ENCODE measurements around the gene BRINP3. TPM values are rescaled to one million over a fixed set of nuclear protein-coding genes. Genes with fewer than 3 reads are reported as not detected.

The BRINP3 gene
- total RNA-seq, 4 donors from 2014 or later, result 0.20 TPM; not detected in 3

GRCh38 chr1:190429932-190430331 is 47.7 kb downstream of the BRINP3 start:
- intact Hi-C loops (cut with DNase I; ENCODE audit: low total_unique reads), result no loop called here
- in situ Hi-C loops (cut with MboI; ENCODE audit: low sequenced_read_pairs in 4 of 4), result no loop called here

DNA sequence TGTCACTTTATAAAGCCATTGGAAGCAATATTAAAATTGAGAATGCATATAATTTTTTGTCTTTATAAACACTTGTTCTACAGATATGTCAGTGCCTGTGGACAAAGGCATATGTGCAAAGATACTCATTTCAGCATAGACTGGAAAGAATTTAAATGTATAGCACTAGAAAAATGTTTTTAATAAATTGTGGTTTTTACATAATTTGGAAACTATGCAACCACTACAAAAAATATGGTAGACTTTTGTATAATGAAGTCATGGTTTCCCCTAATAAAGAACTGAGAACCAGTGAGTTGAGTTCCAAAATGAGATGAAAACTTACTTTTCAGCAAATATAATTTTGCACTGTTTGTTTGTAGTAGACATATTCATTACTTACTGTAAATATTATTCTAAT is 48.5 kb downstream of the BRINP3 start:
- DNase-seq, result no peak
- ATAC-seq, result no peak
- H3K4me1 ChIP-seq, result no peaks in the 10 kb centered on the region
- H3K27ac ChIP-seq, result no peak overlapping the region
- TF ChIP-seq POLR2A (IDR thresholded peaks at IDR 0.05) (no peak), CTCF (IDR thresholded peaks at IDR 0.05 in 4 of 5, conservative IDR thresholded peaks at IDR 0.05 in 1 of 5) (no peak)
- H3K36me3 ChIP-seq, result no peaks in the 10 kb centered on the region
- in situ Hi-C loops (cut with MboI; ENCODE audit: low sequenced_read_pairs in 4 of 4), result no loop called here
- H3K4me3 ChIP-seq, result no peak overlapping the region
- no peaks in the 10 kb centered on the region for H3K9me3 ChIP-seq
- intact Hi-C loops (cut with DNase I; ENCODE audit: low total_unique reads), result no loop called here
- H3K27me3 ChIP-seq, result no peaks in the 10 kb centered on the region

More at GRCh38 chr1:190429932-190430331, 47.7 kb downstream of the BRINP3 start:
- Histone ChIP-seq H3K27me3 (no peaks in the 10 kb centered on the region), H3K27ac (no peak overlapping the region), H3K36me3 (no peaks in the 10 kb centered on the region), H3K9me3 (no peaks in the 10 kb centered on the region), H3K4me3 (no peak overlapping the region), H3K4me1 (no peaks in the 10 kb centered on the region)
- DNase-seq (no peak), ATAC-seq (no peak)
- TF ChIP-seq POLR2A (IDR thresholded peaks at IDR 0.05) (no peak), CTCF (IDR thresholded peaks at IDR 0.05 in 4 of 5, conservative IDR thresholded peaks at IDR 0.05 in 1 of 5) (no peak)

- in situ Hi-C loops (cut with MboI; ENCODE audit: low sequenced_read_pairs in 4 of 4), result no loop called here
- Histone ChIP-seq H3K4me1 (no peaks in the 10 kb centered on the region), H3K9me3 (peaks cover 0 to 3% (median 0%) of the 10 kb centered on the region in 3 donors), H3K36me3 (no peaks in the 10 kb centered on the region), H3K27me3 (no peaks in the 10 kb centered on the region), H3K27ac (no peak overlapping the region), H3K4me3 (no peak overlapping the region)
- ATAC-seq, result no peak
- TF ChIP-seq CTCF (IDR thresholded peaks at IDR 0.05 in 4 of 5, conservative IDR thresholded peaks at IDR 0.05 in 1 of 5) (no peak), POLR2A (IDR thresholded peaks at IDR 0.05) (no peak)
- intact Hi-C loops (cut with DNase I; ENCODE audit: low total_unique reads), result no loop called here
- DNase-seq, result no peak
These were observed 61.4 kb downstream of the BRINP3 start for GRCh38 chr1:190416239-190416638.

DNA sequence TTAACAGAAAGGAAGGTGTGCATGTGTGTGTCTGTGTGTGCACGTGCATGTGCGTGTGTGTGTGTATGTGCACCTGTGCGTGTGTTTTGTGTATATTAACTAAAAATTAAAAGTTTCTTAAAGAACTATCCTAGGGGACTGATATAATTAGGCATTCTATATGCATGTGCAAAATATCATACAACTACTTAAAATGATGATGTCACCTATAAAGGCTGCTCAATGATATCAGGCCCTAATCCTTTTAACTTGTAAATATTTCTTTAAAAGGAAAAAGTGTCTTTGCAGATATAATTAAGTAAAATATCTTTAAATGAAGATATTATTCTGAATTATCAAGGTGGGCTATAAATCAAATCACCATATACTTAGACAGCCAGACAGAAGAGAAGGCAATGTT is 64.5 kb downstream of the BRINP3 start:
- in situ Hi-C loops (cut with MboI; ENCODE audit: low sequenced_read_pairs in 4 of 4) (no loop called here), intact Hi-C loops (cut with DNase I; ENCODE audit: low total_unique reads) (no loop called here)
- no peaks in the 10 kb centered on the region for H3K27me3 ChIP-seq

More for the DNA sequence above, 64.5 kb downstream of the BRINP3 start:
- no peak overlapping the region for H3K27ac ChIP-seq
- no peaks in the 10 kb centered on the region for H3K4me1 ChIP-seq
- no peak for TF ChIP-seq POLR2A (IDR thresholded peaks at IDR 0.05)
- no peak for TF ChIP-seq CTCF (IDR thresholded peaks at IDR 0.05 in 4 of 5, conservative IDR thresholded peaks at IDR 0.05 in 1 of 5)
- ATAC-seq (no peak), DNase-seq (no peak)
- H3K9me3 ChIP-seq, result peaks cover 0 to 3% (median 0%) of the 10 kb centered on the region in 3 donors
- no peak overlapping the region for H3K4me3 ChIP-seq
- no peaks in the 10 kb centered on the region for H3K36me3 ChIP-seq

All from gastrocnemius medialis (tissue), 4 donors.